Measurements from ENCODE around the gene C1orf53.
"Not testable (repeated sequence)": the region's sequence is repeated elsewhere in the genome, so short reads cannot be mapped to it uniquely, and the experiment has no call there.

DNA sequence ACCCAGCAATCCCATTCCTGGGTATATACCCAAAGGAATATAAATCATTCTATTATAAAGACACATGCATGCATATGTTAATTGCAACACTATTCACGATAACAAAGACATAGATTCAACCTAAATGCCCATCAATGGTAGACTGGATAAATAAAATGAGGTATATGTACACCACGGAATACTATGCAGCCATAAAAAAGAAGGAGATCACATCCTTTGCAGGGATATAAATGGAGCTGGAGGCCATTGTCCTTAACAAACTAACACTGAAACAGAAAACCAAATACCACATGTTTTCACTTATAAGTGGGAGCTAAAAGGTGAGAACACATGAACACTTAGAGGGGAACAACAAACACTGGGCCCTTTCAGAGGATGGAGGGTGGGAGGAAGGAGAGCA, 46.7 kb upstream of the C1orf53 start:
- not testable (repeated sequence) for TF ChIP-seq BHLHE40 (IDR thresholded peaks at IDR 0.05; ENCODE audit: borderline replicate concordance); SUZ12 (IDR thresholded peaks at IDR 0.05); FOXK2 (IDR thresholded peaks at IDR 0.05); FOXA1 (IDR thresholded peaks at IDR 0.05)
- TF ChIP-seq, protein P1, sequence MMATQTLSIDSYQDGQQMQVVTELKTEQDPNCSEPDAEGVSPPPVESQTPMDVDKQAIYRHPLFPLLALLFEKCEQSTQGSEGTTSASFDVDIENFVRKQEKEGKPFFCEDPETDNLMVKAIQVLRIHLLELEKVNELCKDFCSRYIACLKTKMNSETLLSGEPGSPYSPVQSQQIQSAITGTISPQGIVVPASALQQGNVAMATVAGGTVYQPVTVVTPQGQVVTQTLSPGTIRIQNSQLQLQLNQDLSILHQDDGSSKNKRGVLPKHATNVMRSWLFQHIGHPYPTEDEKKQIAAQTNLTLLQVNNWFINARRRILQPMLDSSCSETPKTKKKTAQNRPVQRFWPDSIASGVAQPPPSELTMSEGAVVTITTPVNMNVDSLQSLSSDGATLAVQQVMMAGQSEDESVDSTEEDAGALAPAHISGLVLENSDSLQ (IDR thresholded peaks at IDR 0.05): not testable (repeated sequence)
